RWPE2 (cell line): ENCODE measurements around the gene TSPYL4.

Experiments used
- ATAC-seq: fragments of 200-7000 bp; cut with Tn5 transposase; 3 replicates; pipeline ENCODE4 v1.9.1; 2021; ENCODE audit warnings: low read depth
- DNase-seq: peaks from one replicate; pipeline ENCODE4 v3.0.0-alpha.2; 2020; ENCODE audit warnings: low spot score
- H3K27ac ChIP-seq: fragments of 450-650 bp; 2 replicates; pipeline ENCODE4 v1.5.1; 2017; ENCODE audit warnings: mild to moderate bottlenecking; ENCODE audit not compliant: poor library complexity, severe bottlenecking
- H3K27me3 ChIP-seq: fragments of 250-450 bp; sonication (Bioruptor Pico); 2 replicates; pipeline ENCODE4 v1.5.1; 2021; ENCODE audit warnings: mild to moderate bottlenecking, moderate library complexity; ENCODE audit not compliant: insufficient read depth, poor library complexity, severe bottlenecking
- H3K36me3 ChIP-seq: fragments of 250-450 bp; sonication (Bioruptor Pico); 2 replicates; pipeline ENCODE4 v1.5.1; 2020; ENCODE audit warnings: low read depth, mild to moderate bottlenecking, moderate library complexity
- H3K4me1 ChIP-seq: fragments of 250-450 bp; sonication (Bioruptor Pico); 2 replicates; pipeline ENCODE4 v1.5.1; 2021; ENCODE audit warnings: mild to moderate bottlenecking, moderate library complexity; ENCODE audit not compliant: insufficient read depth, poor library complexity, severe bottlenecking
- H3K4me3 ChIP-seq: fragments of 250-450 bp; sonication (Bioruptor Pico); 2 replicates; pipeline ENCODE4 v1.5.1; 2021; ENCODE audit warnings: mild to moderate bottlenecking, moderate library complexity; ENCODE audit not compliant: severe bottlenecking
- H3K9me3 ChIP-seq: fragments of 250-450 bp; sonication (Bioruptor Pico); 2 replicates; pipeline ENCODE4 v1.5.1; 2021; ENCODE audit warnings: mild to moderate bottlenecking, moderate library complexity; ENCODE audit not compliant: severe bottlenecking
- TF ChIP-seq, protein P1 (sequence below): fragments of 450-650 bp; IDR thresholded peaks from one replicate; pipeline ENCODE4 v1.5.1; 2017; ENCODE audit warnings: mild to moderate bottlenecking, moderate library complexity; ENCODE audit not compliant: poor library complexity, severe bottlenecking

TSPYL4 gene

DNA sequence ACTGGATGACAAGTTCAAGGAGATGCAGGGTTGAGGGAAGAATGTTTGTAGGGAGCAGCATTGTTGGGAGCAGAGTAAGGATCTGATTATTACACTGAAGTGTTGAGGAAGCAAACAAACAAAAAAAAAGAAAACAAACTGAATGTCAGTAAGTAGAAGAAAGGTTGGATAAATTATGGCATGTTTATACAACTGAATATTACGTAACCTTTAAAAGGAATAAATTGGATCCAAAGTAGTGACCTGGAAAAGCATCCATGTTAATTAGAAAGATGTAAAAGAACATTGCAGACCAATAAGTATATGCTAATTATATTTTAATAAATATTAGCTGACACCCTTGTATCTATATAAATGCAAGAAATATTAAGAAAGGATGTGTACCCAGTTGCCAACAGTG, 38.7 kb upstream of the TSPYL4 start:
- H3K4me3 ChIP-seq = no peak overlapping the region
- H3K9me3 ChIP-seq = peaks cover 3% of the 10 kb centered on the region
- TF ChIP-seq, protein P1, sequence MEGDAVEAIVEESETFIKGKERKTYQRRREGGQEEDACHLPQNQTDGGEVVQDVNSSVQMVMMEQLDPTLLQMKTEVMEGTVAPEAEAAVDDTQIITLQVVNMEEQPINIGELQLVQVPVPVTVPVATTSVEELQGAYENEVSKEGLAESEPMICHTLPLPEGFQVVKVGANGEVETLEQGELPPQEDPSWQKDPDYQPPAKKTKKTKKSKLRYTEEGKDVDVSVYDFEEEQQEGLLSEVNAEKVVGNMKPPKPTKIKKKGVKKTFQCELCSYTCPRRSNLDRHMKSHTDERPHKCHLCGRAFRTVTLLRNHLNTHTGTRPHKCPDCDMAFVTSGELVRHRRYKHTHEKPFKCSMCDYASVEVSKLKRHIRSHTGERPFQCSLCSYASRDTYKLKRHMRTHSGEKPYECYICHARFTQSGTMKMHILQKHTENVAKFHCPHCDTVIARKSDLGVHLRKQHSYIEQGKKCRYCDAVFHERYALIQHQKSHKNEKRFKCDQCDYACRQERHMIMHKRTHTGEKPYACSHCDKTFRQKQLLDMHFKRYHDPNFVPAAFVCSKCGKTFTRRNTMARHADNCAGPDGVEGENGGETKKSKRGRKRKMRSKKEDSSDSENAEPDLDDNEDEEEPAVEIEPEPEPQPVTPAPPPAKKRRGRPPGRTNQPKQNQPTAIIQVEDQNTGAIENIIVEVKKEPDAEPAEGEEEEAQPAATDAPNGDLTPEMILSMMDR = no peak
- H3K27ac ChIP-seq = no peak overlapping the region
- H3K36me3 ChIP-seq = no peaks in the 10 kb centered on the region
- ATAC-seq = no peak
- no peaks in the 10 kb centered on the region for H3K27me3 ChIP-seq
- DNase-seq = no peak
- no peaks in the 10 kb centered on the region for H3K4me1 ChIP-seq

DNA sequence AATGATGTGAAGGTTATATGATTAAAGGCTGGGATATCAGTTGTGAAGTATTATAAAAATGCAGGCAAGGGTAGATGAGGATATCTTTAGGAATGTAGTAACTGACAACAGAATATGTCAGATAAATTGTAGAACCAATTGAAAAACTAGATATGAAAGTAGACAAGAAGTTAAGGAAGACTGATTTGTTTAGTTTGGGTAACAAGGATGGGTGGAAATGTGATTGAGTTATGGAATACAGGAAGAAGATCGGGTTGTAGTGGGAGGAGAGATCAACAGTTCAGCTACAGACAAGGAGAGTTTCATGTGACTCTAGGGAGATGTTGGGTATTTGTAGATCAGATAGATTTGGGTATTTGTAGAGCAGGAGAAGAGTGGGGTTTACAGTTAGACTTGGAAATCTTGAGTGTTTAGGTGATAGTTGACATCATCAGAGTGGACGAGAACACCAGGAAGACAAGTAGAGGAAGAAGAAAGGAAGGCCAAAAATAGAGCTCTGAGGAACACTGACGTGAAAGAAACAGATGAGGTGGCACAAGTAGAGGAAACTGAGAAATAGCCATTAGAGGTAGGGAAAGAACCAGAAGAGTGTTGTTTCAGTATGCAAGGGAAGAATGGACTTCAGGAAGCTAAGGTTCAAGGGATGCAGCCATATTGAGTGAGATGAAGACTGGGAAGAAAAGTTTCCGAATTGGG, 38.0 kb upstream of the TSPYL4 start:
- H3K9me3 ChIP-seq = peaks cover 3% of the 10 kb centered on the region
- H3K4me3 ChIP-seq = no peak overlapping the region
- DNase-seq (no peak), ATAC-seq (no peak)
- peaks cover 6% of the 10 kb centered on the region for H3K4me1 ChIP-seq
- no peaks in the 10 kb centered on the region for H3K27me3 ChIP-seq
- TF ChIP-seq, protein P1 = no peak
- H3K36me3 ChIP-seq = no peaks in the 10 kb centered on the region
- H3K27ac ChIP-seq = no peak overlapping the region

DNA sequence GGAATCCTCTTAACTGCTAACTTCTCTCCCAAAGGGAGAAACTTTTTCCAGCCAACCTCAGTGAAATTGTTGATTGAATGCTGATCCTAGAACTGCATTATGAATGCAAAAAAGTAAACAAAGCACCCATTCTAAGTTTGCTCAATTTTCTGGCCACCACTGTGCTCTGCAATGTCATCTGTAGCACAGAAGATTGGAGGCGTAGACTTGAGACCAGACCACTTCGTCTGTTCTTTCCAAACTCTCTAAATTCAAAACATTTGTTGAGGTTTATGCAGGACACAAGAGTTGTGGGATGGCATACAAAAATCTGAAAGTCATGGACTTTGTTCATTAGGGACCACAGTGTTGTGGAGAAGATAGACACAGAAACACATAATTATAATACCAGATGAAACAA, 36.9 kb upstream of the TSPYL4 start:
- H3K4me1 ChIP-seq = peaks cover 11% of the 10 kb centered on the region
- no peak for ATAC-seq
- TF ChIP-seq, protein P1 = no peak

DNA sequence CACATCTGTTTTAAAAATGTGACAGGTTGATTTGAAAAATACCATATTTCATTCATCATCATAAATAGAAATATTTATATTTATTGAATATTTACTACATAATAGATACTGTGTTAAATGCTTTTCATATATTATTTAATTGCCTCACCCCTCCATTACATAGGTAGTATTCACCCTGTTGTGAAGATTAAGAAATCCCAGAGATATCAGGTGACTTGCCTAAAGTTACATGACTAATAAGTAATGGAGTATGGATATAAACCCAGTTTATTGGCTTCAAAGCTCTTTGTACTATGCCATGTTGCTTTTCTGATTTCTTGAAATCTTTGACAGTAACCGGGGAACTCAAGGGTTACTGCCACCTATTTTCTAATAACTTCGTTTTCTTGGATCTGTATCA, 36.0 kb upstream of the TSPYL4 start:
- Histone ChIP-seq H3K9me3 (peaks cover 3% of the 10 kb centered on the region), H3K4me3 (no peak overlapping the region), H3K4me1 (peaks cover 11% of the 10 kb centered on the region), H3K27me3 (no peaks in the 10 kb centered on the region), H3K27ac (no peak overlapping the region), H3K36me3 (no peaks in the 10 kb centered on the region)
- TF ChIP-seq, protein P1 = no peak
- ATAC-seq = no peak
- DNase-seq = no peak

More for the DNA sequence above, 36.9 kb upstream of the TSPYL4 start:
- Histone ChIP-seq H3K27ac (no peak overlapping the region), H3K36me3 (no peaks in the 10 kb centered on the region), H3K9me3 (peaks cover 3% of the 10 kb centered on the region), H3K4me3 (no peak overlapping the region), H3K27me3 (no peaks in the 10 kb centered on the region)
- no peak for DNase-seq

DNA sequence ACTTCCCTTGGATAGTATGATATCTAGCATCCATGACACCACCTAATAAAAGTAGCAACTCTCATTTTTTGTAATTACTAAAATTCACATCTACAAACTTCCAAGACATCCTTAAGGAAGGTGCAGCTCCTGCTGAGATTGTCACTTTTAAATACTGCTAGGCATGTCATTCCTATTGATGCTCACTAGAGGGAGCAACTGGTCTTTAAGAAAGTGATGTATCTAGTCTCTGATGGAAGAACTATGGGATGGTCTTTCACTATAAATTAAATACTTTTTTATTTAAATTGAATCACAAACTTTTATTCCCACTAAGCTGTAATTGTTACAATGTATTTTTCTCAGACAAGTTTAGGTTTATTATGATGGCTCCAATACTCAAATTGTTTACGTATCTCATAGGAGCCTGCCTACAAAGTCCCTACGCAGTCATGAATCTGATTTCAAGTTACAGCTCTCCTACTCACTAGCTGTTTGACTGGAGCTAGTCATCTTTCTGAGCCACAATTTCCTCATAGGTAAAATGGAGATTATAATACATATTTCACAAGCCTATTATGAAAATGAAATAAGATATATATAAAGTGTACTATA, 33.9 kb upstream of the TSPYL4 start:
- DNase-seq (no peak), ATAC-seq (peak; percentile 78; the same call in 2 of the 3 replicates)
- TF ChIP-seq, protein P1 = peak; percentile 93
- H3K9me3 ChIP-seq = peaks cover 3% of the 10 kb centered on the region
- H3K27me3 ChIP-seq = no peaks in the 10 kb centered on the region
- H3K4me3 ChIP-seq = no peak overlapping the region
- peaks cover 11% of the 10 kb centered on the region for H3K4me1 ChIP-seq
- H3K36me3 ChIP-seq = no peaks in the 10 kb centered on the region
- peak overlapping the region; percentile 29 for H3K27ac ChIP-seq
